Inflammatory macrophage treated with lipopolysaccharide for 4 hours (primary cell): ENCODE results near the gene IFT74.

Experiments used
- DNase-seq: peaks from one replicate; pipeline ENCODE4 v3.0.0-alpha.2; 2020

IFT74 gene

DNA sequence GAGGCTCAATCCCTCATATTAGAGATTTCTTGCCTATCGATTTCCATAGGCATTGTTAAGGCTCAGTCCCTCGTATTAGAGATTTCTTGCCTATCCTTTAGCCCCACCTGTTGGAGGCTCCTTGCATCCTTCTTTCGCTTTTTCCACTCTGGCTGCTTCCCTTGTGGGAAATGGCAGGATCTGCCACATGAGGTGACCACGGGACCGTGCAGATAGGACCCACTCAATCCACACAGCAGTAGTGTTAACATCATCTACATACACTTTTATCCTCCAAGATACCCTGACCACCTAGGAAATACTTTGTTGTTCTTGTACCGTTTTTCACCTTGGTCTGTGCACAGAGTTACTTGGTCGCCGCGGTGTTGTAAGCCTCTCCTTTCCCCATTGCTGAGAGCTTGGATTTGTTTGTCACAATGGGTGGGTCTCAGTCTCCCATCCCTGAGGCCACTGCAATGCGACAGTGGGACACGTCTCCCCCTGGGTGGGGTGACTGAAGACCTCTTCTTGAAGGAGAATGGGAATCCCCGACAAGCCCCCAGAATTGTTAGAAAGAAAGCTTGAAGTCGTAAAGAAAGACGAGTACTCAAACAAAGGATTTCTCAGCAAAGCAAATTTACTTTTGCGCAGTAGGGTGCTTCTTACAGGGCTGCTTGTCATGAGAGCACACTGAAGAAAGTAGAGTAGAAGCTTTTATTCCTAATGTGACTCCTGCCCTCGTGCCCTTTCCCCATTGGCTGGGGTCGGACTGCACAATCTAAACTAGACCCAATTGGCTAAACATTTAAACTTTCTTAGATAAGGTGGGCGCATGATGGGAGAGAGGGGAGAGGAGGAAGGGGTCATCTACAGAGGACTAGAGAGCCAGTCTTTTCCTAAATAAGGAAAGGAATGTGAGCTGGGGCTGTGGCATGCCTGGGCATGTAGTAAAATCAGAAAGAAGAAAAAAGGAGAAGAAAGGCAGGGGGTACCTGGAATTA is 19.8 kb downstream of the IFT74 start:
- DNase-seq: peak; percentile 51

DNA sequence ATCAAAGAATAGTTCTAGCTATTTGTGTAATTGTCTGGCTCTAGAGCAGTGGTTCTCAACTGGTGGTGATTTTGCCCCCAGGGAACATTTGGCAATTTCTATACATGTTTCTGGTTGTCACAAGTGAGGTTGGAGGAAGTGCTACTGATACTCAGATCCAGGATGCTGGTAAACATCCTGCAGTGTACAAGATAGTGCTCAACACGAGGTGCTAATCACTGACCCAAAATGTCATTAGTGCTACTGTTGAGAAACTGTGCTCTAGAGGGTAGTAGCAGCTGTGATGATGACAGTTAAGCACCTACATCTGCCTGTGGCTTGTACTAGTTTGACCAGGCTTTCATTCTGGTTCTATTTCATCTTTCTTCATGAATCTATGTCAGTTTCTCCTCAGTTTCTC is 27.1 kb downstream of the IFT74 start:
- DNase-seq: no peak

DNA sequence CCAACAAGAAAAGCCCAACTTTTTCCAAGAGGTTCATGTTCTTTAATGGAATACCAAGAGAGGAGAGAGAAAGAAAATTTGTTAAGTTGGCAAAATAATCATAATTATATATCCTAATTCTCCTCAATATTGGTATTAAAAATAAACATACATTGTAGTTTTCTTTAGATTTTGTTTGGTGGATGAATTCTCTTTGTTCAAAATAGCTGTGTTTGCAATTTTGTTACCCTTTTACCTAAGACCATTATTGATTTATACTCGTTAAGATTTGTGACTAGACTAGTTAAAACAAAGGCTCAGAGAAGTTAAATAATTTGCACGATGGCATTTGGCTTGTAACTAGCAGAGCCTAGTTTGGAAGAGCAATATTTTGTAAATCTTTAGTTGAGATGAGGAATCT is 39.6 kb downstream of the IFT74 start:
- DNase-seq: no peak

DNA sequence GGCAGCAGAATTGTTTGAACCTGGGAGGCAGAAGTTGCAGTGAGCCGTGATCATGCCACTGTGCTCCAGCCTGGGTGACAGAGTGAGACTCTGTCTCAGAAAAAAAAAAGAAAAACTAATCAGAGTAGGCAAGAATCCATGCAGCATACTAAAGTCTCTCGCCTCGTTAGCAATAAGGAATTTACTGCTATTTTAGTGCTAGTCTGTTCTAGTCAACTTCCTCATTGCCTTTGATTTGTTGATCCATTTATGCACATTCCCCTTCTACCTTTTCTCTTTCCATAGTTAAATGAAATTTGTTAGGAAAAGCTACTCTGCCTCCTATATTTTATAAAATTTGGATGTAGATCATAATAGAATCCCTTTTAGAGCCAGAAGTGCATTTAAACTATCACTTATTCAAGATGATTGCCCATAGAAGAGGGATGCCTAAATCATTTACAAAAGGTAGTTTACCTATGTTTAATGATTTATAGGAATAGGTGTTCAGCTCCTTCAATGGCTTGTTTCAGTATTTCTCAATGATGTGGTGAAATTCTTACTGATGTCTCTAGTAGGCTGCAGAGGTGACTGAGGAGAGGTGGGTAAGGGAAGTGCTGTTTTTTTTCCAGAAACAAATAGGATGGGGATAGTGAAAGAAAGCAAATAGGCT is 47.3 kb downstream of the IFT74 start:
- no peak for DNase-seq

DNA sequence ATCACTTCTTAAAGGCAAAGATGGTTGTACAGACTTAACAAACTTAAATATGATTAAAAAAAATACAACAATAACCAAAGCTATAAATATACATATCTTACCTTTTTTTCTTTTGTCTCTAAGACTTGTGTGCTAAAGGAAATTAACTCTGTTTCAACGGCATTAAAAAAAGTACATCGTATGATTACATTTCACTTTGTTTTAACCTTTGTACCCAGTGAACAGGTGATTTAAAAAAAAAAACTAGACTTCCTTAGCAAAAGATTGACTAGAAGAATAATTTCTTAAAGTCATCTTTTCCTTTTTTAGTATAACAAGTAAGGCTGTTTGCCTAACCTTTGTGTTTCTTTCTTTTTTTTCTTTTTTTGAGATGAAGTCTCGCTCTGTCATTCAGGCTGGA is 49.3 kb downstream of the IFT74 start, which contains the start of gene LRRC19:
Gene LRRC19 (minus strand): TSS at position 182 of the 400 bp plus-strand sequence. CDS start 5,978 bp downstream, outside the sequence.
- DNase-seq: no peak

DNA sequence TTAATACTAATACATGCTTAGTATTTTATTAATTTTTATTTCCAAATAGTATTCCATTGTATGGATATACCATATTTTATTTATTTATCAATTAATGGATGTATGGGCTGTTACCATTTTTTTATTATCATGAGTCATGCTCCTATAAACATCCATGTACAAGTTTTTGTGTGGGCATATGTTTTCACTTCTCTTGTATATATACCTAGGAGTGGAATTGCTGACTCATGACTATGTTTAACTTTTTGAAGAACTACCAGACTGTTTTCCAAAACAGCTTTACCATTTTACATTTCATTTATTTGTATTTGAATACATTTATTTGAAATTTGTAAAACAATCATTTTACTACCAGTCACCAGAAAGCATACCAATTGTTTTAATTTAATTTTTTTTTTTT is 63.4 kb downstream of the IFT74 start:
- no peak for DNase-seq

DNA sequence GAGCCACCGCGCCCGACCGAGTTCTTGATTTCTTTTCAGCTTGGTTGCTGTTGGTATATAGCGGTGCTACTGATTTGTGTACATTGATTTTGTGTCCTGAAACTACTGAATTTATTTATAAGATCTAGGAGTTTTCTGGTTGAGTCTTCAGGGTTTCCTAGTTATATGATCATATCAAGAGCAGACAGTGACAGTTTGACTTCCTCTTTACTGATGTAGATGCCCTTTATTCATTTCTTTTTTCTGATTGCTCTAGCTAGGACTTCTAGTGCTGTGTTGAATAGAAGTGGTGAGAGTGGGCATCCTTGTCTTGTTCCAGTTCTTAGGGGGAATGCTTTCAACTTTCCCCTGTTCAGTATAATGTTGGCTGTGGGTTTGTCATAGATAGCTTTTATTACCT is 66.7 kb downstream of the IFT74 start:
- no peak for DNase-seq

DNA sequence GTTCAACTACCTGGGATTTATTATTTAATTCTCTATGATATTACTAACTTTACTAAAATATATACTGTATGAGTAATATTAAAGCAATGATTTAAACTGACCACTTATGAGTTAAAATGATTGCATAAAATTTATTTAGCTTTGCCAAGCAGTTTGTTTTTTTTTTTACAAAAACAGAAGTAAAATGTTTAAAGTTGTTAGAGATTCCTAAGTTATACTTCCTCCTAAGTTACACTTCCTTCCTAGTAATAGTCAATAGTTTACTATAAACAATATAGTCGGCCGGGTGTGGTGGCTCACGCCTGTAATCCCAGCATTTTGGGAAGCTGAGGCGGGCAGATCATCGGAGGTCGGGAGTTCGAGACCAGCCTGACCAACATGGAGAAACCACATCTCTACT is 73.0 kb downstream of the IFT74 start:
- DNase-seq: peak; percentile 5

DNA sequence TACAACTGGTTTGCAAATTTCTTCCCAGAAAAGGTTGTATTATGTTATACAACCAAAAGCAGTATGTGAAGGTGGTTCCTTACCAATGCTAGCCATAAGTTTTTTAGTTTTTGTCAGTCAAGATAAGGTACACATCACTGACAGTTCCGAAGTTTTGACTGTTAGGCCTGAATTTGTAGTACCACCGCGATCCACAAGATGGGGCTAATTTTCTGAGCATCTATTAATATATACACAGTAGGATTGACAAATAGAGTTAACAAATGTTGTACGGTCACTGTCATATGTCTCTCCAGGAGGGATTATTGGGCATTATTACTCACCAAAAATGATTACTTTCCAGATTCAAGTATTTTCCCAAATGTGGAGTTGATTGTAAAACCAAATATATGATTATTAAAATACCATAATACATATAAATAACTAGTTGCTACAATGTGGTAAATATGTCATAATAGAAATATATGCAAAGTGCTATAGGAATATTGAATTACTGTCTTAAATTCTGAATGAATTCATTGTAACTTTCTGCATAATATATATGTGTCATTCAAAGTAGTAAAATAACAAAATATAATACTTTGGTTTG is 77.7 kb downstream of the IFT74 start:
- DNase-seq: peak; percentile 65

DNA sequence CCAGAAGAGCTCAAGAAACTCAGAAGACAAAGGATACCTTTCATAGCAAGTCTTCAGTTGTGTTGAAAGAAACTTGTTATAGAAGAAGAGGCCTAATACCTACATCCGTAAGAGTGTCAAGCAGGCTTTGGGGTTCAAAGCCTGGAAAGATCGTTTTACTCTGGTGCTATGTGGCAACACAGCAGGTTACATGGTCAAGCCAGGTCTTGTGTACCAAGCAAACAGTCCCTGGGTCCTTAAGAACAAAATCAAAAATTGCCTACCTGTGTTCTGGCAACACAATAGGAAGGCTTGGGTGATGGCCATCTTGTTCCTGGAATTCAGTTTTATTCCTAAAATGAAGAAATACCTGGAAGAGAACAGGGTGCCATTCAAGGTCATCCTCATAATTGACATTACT is 81.3 kb downstream of the IFT74 start:
- DNase-seq: no peak

DNA sequence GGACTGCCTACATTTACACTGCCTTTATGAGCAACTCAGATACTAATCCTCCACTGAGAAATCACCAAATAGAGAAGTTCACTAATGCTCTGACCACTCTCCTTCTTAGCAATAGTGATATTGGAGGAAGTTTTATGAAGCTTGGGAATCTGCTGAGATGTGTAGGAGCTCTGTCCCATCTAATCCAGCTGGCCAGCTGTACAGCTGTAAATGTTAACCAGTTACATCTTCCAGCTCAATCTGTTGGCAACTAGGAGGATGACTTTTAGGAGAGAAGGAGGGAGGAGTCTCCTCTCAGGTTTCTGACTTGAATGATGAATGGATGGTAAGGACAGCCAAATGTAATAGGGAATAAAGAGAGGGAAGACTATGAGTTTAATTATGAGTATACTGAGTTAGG is 85.5 kb downstream of the IFT74 start:
- no peak for DNase-seq

DNA sequence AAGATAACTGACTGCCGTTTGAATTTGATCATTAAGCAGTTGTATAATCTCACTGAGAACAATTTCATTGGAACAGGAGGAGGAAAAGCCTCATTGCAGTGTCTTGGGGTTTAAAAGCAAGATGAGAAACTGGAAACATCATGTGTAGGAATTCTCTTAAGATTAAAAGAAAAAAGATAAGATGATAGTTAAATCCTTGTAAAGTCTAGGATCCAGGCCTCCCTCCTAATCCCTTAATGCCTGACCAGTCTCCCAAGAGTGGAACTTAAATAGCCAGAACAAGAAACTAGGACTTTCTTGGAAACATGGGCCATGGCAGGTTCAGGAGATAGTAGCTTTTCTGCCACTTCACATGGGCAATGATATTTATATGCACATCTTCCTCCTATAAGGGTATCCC is 86.3 kb downstream of the IFT74 start:
- no peak for DNase-seq

DNA sequence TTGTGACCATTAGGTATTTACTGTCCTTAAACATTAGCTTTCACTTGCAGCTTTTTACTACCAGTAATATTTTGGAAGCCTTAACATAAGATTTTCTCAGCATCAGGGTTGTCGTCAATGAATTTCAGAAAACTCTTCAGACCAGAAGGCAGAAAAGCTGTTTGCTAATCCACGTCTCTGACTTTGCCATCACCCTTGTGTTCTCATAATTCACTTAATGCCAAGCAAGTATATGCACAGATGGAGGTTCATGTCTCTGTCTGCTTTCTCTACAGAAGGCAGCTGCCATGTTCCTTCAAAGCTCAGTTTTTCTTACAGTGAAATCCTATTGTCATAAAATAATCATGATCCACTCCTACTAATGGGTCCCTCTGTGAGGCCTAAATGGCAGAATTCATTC is 87.0 kb downstream of the IFT74 start:
- no peak for DNase-seq

DNA sequence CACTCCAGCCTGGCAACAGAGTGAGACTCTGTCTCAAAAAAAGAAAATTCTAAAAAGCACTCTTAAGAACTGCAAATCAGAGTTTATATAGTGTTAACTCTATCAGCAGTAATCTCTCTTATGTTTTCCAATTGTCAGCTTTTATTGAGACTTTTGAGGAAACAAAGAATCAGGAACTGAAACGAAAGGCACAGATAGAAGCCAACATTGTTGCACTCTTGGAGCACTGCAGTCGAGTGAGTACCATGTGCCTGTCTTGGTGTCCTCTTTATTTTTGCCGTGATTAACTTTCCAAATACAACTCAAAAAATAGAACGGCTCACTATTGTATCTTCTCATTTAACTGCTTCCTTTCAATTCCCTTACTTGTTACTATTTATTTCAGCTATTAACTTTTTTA is 90.9 kb downstream of the IFT74 start:
- DNase-seq: peak; percentile 15

DNA sequence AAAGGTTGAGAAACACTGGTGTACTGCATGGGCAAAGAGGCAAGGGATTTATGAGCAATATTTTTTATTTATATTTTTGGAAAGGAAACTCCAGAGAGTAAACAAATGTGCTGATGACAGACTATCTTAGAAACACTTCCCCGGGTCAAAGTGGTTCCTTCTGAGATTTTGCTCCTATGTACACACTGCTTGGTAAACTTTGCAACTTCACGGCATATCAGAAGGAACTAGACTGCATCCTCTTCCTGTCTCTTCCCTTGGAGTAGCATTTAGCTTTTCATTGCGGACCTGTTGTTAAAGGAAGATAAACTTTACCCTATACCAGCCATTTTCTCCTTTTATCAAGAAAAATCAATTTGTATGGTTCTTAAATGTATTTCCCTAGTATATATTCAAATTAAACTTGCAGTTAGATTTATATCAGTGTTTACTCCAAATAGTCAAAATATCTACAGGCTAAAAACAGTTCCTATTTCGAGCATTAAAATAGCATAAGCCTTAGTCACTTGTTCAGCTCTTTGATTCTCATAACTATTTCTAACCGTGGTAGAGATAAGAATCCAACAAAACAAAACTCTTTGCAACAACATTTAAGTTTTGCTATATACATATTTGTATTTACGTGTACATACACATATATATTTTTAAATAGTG is 97.3 kb downstream of the IFT74 start:
- no peak for DNase-seq

DNA sequence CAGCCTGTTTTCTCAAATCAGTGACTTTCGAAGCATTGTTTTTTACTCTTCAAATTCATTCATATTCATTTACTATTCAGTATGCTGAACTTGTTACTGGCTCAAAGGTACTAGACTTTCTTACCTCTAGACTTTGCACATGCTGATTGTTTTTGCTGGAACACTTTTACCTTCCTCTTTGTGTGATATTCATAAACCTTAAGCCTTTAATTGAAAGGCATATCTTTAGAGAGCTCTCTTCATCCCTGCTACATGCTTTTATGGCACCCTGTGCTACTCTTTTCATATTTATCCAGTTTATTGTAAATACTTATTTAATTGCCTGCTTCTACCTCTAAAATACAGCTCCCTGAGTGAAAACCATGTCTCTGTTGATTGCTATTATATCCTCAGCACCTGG is 97.9 kb downstream of the IFT74 start:
- DNase-seq: no peak

DNA sequence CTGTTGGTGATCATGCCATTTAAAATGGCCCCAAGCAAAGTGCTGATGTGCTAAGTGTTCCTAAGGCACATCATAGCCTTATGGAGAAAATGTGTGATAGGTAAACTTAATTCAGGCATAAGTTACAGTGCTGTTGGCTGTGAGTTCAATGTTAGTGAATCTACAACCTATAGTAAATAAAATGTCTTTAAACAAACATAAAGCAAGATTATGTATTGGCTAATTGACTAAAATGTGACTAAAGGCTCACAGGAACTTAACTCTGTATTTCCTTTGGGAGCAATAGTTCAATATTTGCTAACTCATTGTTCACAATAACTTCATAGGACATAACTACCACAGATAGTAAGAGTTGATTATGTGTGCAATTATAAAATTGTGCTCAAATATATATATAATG is 98.6 kb downstream of the IFT74 start:
- DNase-seq: no peak

DNA sequence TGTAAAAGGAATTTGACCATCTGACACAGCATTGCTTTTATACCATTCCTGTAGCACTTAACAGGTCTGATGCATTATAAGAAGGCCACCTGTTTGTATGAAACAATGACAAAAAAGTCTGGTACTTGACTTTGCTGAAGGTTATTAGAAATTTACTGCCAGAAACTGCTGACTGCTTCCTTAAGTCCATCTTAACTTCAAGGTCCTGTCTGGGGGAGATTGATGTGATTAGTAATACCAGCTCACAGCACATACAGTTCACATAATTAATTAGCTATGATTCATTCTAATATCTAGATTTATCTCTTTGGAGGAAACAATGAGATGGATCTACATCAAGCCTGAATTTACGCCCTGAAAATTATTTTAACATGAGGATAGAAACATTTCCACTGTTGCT is 103.2 kb downstream of the IFT74 start:
- DNase-seq: no peak

DNA sequence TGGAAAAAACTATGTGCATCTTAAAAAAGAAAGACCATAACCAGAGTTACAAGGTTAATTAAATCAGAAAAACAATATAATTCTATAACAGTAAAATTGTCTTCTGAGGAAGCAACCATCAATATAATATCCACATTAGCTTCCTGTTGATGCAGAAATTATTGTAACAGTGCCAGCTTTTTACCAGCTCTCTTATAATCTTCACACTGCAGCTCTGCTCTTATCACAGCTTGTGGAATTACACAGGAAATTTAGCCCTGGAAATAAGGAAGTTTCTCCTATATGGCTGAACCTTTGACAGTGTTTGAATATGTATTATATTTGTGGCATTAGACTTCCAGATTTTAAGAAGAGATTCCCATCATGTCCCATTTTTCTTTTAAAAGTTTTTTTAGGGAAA is 103.7 kb downstream of the IFT74 start:
- DNase-seq: no peak

DNA sequence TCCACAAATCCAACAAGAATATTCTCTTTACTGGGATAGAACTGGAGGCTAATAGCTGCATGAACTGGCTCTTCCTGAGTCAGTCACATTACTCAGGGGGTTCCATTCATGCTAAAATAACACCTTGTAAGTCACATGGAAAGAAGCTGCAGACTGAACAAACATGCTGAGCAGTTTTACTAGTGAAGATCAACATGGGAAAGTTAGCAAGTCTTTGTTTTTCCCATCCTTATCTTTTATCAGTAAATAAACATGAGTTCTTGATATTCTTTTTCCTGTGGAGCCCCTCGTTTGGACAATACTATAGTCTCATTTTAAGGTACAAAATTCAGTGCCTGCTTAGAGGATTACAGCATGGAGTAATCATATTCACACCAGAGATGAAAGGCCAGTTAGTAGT is 109.1 kb downstream of the IFT74 start:
- no peak for DNase-seq

DNA sequence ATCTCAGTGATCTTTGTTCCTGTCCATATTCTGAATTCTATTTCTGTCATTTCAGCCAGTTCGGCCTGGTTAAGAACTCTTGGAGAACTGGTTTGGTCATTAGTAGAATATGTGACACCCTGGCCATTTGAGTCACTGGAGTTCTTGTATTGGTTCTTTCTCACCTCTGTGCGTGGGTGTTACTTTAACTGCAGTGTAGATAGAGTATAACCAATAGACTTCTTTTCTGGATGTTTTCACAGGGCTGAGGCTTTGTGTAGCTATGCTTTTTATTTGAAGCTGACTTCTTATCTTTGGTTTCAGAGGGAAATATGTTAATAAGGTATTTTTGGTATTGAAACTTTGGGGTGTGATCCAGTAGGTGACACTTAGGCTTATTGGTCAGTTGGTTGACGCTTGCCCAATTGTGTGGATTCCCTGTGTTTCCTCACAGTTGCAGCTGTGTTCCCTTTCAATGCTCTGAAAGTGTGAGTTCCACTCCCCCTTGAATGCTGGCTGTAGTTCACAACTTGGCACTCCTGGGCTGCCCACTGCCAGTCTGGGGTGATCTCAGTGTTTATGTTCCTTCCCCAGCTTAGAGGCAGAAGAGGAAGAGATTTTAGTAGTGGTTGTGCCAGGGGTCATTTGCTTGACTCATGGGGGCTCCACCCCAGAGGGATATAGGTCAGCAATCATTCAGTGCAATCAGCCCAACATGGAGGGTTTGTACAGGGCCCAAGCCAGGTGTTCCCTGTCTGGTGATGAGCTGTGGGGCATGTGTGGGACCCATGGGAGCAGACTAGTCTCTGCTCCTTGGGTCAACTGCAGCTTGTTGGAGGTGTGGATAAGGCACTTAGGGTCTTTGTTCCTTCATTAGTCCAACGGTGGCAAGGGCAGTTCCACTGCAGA is 117.9 kb downstream of the IFT74 start:
- DNase-seq: peak; percentile 53

DNA sequence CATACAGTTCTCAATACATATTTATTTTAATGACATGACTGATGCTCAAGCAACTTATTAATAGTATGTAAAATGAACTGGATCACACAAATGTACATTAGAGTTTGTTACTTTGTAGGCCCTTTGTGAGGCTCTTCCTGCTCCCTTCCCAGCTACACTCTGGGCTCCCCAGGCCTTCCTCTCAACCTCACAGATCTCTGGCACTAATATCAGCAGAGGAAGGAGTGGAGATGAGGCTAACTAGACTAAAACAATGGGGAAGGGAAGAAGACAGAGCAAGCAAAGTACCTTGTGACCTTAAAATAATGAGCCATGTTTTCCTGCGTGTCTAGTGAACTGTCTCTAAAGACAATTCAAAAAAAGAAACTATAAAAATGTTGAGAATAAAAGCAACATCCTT is 122.5 kb downstream of the IFT74 start:
- no peak for DNase-seq
